ENCODE results near the gene ZNF584.

GRCh38 chr19:58380037-58380661, 28.3 kb upstream of the ZNF584 start:
- TF ChIP-seq, protein P1, sequence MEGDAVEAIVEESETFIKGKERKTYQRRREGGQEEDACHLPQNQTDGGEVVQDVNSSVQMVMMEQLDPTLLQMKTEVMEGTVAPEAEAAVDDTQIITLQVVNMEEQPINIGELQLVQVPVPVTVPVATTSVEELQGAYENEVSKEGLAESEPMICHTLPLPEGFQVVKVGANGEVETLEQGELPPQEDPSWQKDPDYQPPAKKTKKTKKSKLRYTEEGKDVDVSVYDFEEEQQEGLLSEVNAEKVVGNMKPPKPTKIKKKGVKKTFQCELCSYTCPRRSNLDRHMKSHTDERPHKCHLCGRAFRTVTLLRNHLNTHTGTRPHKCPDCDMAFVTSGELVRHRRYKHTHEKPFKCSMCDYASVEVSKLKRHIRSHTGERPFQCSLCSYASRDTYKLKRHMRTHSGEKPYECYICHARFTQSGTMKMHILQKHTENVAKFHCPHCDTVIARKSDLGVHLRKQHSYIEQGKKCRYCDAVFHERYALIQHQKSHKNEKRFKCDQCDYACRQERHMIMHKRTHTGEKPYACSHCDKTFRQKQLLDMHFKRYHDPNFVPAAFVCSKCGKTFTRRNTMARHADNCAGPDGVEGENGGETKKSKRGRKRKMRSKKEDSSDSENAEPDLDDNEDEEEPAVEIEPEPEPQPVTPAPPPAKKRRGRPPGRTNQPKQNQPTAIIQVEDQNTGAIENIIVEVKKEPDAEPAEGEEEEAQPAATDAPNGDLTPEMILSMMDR (IDR thresholded peaks at IDR 0.05; ENCODE audit: extremely low read depth in 1 of 2, insufficient read depth in 1 of 2, low read depth in 1 of 2, low read length in 2 of 2), result no peak
- TF ChIP-seq POLR2A (IDR thresholded peaks at IDR 0.05; ENCODE audit: low read depth, low read length), result no peak
- TF ChIP-seq EZH2 (IDR thresholded peaks at IDR 0.05; ENCODE audit: borderline replicate concordance, low read depth, low read length, severe bottlenecking), result no peak
- no peak for TF ChIP-seq POLR2AphosphoS5 (IDR thresholded peaks at IDR 0.05; ENCODE audit: insufficient read depth, low read depth, low read length)

Data from endothelial cell of umbilical vein (primary cell).